Measurements from ENCODE around the gene PSORS1C1.

The PSORS1C1 gene

GRCh38 chr6:31145386-31145785 is 30.8 kb downstream of the PSORS1C1 start:
- H3K4me3 ChIP-seq (ENCODE audit: low read depth in 1 of 2, low read length in 1 of 2) = no peak overlapping the region
- no peaks in the 10 kb centered on the region for H3K4me1 ChIP-seq (ENCODE audit: control insufficient read depth in 1 of 2, insufficient read depth in 1 of 2, low read depth in 1 of 2, low read length in 1 of 2)
- H3K27ac ChIP-seq = no peak overlapping the region
- H3K9me3 ChIP-seq = no peaks in the 10 kb centered on the region
- TF ChIP-seq CTCF (IDR thresholded peaks at IDR 0.05) = no peak
- H3K27me3 ChIP-seq = no peaks in the 10 kb centered on the region
- peaks cover 31% of the 10 kb centered on the region for H3K36me3 ChIP-seq

GRCh38 chr6:31149827-31150447 is 35.3 kb downstream of the PSORS1C1 start:
- TF ChIP-seq CTCF (IDR thresholded peaks at IDR 0.05) = no peak
- no peaks in the 10 kb centered on the region for H3K9me3 ChIP-seq
- peaks cover 16% of the 10 kb centered on the region for H3K36me3 ChIP-seq
- no peaks in the 10 kb centered on the region for H3K27me3 ChIP-seq
- no peaks in the 10 kb centered on the region for H3K4me1 ChIP-seq (ENCODE audit: control insufficient read depth in 1 of 2, insufficient read depth in 1 of 2, low read depth in 1 of 2, low read length in 1 of 2)
- H3K4me3 ChIP-seq (ENCODE audit: low read depth in 1 of 2, low read length in 1 of 2) = no peak overlapping the region
- H3K27ac ChIP-seq = no peak overlapping the region

GRCh38 chr6:31152781-31153180 is 38.2 kb downstream of the PSORS1C1 start:
- Histone ChIP-seq H3K36me3 (peaks cover 13% of the 10 kb centered on the region), H3K27me3 (no peaks in the 10 kb centered on the region), H3K9me3 (no peaks in the 10 kb centered on the region), H3K4me1 (ENCODE audit: control insufficient read depth in 1 of 2, insufficient read depth in 1 of 2, low read depth in 1 of 2, low read length in 1 of 2) (peaks cover 6 to 7% of the 10 kb centered on the region in 2 experiments), H3K4me3 (ENCODE audit: low read depth in 1 of 2, low read length in 1 of 2) (no peak overlapping the region), H3K27ac (no peak overlapping the region)
- TF ChIP-seq CTCF (IDR thresholded peaks at IDR 0.05) = no peak

GRCh38 chr6:31154436-31154835 is 39.8 kb downstream of the PSORS1C1 start:
- no peak for TF ChIP-seq CTCF (IDR thresholded peaks at IDR 0.05)
- H3K27ac ChIP-seq = no peak overlapping the region
- H3K9me3 ChIP-seq = no peaks in the 10 kb centered on the region
- H3K36me3 ChIP-seq = peaks cover 9% of the 10 kb centered on the region
- no peaks in the 10 kb centered on the region for H3K27me3 ChIP-seq
- H3K4me3 ChIP-seq (ENCODE audit: low read depth in 1 of 2, low read length in 1 of 2) = no peak overlapping the region
- H3K4me1 ChIP-seq (ENCODE audit: control insufficient read depth in 1 of 2, insufficient read depth in 1 of 2, low read depth in 1 of 2, low read length in 1 of 2) = peaks cover 18 to 21% of the 10 kb centered on the region in 2 experiments

GRCh38 chr6:31156641-31157040 is 42.0 kb downstream of the PSORS1C1 start:
- no peak for TF ChIP-seq CTCF (IDR thresholded peaks at IDR 0.05)
- Histone ChIP-seq H3K27me3 (no peaks in the 10 kb centered on the region), H3K9me3 (no peaks in the 10 kb centered on the region), H3K27ac (no peak overlapping the region), H3K4me3 (ENCODE audit: low read depth in 1 of 2, low read length in 1 of 2) (no peak overlapping the region), H3K4me1 (ENCODE audit: control insufficient read depth in 1 of 2, insufficient read depth in 1 of 2, low read depth in 1 of 2, low read length in 1 of 2) (peaks cover 24 to 25% of the 10 kb centered on the region in 2 experiments), H3K36me3 (no peaks in the 10 kb centered on the region)
